A673 (cell line): ENCODE data around the gene SEMA4D. TPM values are rescaled to one million over a fixed set of nuclear protein-coding genes. Genes with fewer than 3 reads are reported as not detected.

Experiments
- BruUV-seq: library from RNA; stranded (reverse); fragments of 400-500 nt; replicated peaks from 2 replicates; lab custom pipeline; 2021; lab: Mats Ljungman, UMichigan
- CTCF ChIA-PET: fragments of 300-600 bp; sonication (Branson Sonifier 250); formaldehyde crosslinking; loops from one replicate; lab custom pipeline; 2022; ENCODE audit warnings: antibody characterized with exemption; lab: Charles Lee
- POLR2A ChIA-PET: fragments of 300-600 bp; sonication (Branson Sonifier 250); formaldehyde crosslinking; loops from one replicate; lab custom pipeline; 2022; ENCODE audit warnings: antibody characterized with exemption; ENCODE audit not compliant: low non-redundant PET; lab: Charles Lee
- DNase-seq: peaks from one replicate; pipeline ENCODE4 v3.0.0-alpha.2; 2015; ENCODE audit warnings: low spot score
- H3K27ac ChIP-seq: fragments of 200-600 bp; sonication (generic); 2 replicates; pipeline ENCODE4 v1.5.1; 2016; ENCODE audit warnings: mixed run types, low read depth, mild to moderate bottlenecking, mixed read lengths, antibody characterized with exemption, low read length; ENCODE audit not compliant: poor library complexity, severe bottlenecking
- H3K27me3 ChIP-seq: fragments of 200-600 bp; sonication (generic); replicated peaks from 2 replicates; pipeline ENCODE4 v1.6.1; 2017; ENCODE audit warnings: mixed run types, low read depth, mild to moderate bottlenecking, mixed read lengths, antibody characterized with exemption, low read length; ENCODE audit not compliant: insufficient read depth, poor library complexity
- H3K36me3 ChIP-seq: fragments of 200-600 bp; sonication (generic); 2 replicates; pipeline ENCODE4 v1.6.1; 2016; ENCODE audit warnings: mixed run types, mild to moderate bottlenecking, mixed read lengths, antibody characterized with exemption, low read length; ENCODE audit not compliant: insufficient read depth, poor library complexity, severe bottlenecking
- H3K4me1 ChIP-seq: fragments of 200-600 bp; sonication (generic); 2 replicates; pipeline ENCODE4 v1.6.1; 2017; ENCODE audit warnings: mixed run types, mild to moderate bottlenecking, mixed read lengths, antibody characterized with exemption, low read length; ENCODE audit not compliant: insufficient read depth, poor library complexity, severe bottlenecking
- H3K4me3 ChIP-seq: fragments of 200-600 bp; sonication (generic); 2 replicates; pipeline ENCODE4 v1.5.1; 2016; ENCODE audit warnings: low read depth, mixed run types, mild to moderate bottlenecking, mixed read lengths, low read length; ENCODE audit not compliant: poor library complexity, severe bottlenecking
- H3K9me3 ChIP-seq: fragments of 200-600 bp; sonication (generic); 2 replicates; pipeline ENCODE4 v1.6.1; 2016; ENCODE audit warnings: mixed run types, low read depth, mild to moderate bottlenecking, mixed read lengths, antibody characterized with exemption, low read length; ENCODE audit not compliant: poor library complexity, severe bottlenecking
- EZH2 ChIP-seq: fragments of 200-600 bp; sonication (generic); IDR thresholded peaks from 2 replicates; pipeline ENCODE4 v1.6.1; 2017; ENCODE audit warnings: borderline replicate concordance, low read depth, mild to moderate bottlenecking, mixed read lengths, antibody characterized with exemption, low read length; ENCODE audit not compliant: poor library complexity, severe bottlenecking
- intact Hi-C: fragments of 100-400 bp; cut with micrococcal nuclease; formaldehyde crosslinking; loops from one replicate; pipeline ENCODE4 v1.10.0; 2022; ENCODE audit not compliant: unreplicated experiment
- total RNA-seq: library from RNA; stranded (reverse); gene quantifications from 2 replicates; pipeline ENCODE4 v1.2.3, GENCODE V29; 2021
- TF ChIP-seq, protein P1 (sequence below): fragments of 300-800, 200-600 bp; sonication (generic); conservative IDR thresholded peaks from 2 replicates; pipeline ENCODE4 v1.5.1; 2017; ENCODE audit warnings: low read depth, mild to moderate bottlenecking, antibody characterized with exemption, low read length, moderate library complexity, mixed read lengths

SEMA4D gene
- total RNA-seq, 1 experiment from 2014 or later: 14.2 TPM

DNA sequence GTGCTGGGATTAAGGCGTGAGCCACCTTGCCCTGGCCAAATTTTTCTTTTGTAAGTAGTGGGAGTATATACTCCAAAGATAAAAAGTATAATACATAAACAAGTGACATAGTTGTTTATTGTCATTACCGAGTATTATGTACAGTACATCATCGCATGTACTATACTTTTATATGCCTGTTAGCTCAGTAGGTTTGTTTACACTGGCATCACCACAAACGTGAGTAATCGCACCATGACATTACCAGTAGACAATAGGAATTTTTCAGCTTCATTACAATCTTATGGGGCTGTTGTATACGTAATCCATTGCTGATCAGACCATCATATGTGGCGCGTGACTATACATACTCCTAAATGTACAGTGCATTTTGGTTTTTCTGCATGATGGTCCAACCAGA lies 169.8 kb downstream of the SEMA4D start:
- ChIA-PET CTCF (no interaction called here), POLR2A (no interaction called here)
- BruUV-seq: no TSS peak
- Histone ChIP-seq H3K4me1 (no peaks in the 10 kb centered on the region), H3K27ac (no peak overlapping the region), H3K4me3 (no peak overlapping the region), H3K9me3 (no peaks in the 10 kb centered on the region), H3K36me3 (peaks cover 43% of the 10 kb centered on the region), H3K27me3 (no peaks in the 10 kb centered on the region)
- no peak for DNase-seq
- intact Hi-C loops: no loop called here
- TF ChIP-seq EZH2: no peak
- TF ChIP-seq, protein P1, sequence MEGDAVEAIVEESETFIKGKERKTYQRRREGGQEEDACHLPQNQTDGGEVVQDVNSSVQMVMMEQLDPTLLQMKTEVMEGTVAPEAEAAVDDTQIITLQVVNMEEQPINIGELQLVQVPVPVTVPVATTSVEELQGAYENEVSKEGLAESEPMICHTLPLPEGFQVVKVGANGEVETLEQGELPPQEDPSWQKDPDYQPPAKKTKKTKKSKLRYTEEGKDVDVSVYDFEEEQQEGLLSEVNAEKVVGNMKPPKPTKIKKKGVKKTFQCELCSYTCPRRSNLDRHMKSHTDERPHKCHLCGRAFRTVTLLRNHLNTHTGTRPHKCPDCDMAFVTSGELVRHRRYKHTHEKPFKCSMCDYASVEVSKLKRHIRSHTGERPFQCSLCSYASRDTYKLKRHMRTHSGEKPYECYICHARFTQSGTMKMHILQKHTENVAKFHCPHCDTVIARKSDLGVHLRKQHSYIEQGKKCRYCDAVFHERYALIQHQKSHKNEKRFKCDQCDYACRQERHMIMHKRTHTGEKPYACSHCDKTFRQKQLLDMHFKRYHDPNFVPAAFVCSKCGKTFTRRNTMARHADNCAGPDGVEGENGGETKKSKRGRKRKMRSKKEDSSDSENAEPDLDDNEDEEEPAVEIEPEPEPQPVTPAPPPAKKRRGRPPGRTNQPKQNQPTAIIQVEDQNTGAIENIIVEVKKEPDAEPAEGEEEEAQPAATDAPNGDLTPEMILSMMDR: no peak

DNA sequence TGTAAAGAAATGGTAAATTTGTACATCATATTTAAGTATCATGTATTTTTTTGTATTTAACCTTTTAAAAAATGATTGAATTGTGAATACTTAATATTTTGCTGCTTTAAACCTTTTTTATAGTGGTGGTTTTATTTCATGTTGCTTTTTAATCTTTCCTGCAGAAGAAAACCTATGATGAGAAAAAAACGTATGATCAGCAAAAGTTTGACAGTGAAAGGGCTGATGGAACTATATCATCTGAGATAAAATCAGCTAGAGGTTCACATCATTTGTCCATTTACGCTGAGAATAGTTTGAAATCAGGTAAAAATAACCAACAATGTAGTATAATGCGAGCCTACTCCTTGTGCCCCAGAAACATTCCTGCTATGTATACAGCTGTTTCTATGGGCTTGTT lies 172.2 kb downstream of the SEMA4D start:
- CTCF ChIA-PET: no interaction called here

DNA sequence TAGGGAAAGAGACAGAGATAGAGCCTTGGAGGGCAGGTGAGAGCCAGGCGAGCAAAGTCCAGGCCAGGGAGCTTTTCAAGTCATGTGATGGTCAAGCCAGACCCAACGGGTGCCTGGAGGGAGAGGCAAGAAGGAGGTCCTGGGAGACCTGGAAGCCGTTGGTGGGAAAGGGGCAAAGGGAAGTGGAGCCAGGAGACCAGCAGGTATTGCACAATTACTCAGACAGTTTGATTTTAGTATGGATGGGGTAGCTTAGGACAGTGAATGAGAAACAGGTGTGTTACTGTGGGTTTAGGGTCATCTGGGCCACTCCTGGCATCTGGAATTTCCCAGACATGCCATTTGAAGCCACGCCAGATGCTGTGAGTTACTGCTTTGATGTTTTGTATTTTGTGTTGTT lies 174.5 kb downstream of the SEMA4D start:
- no peak overlapping the region for H3K27ac ChIP-seq
- no TSS peak for BruUV-seq
- H3K4me3 ChIP-seq: no peak overlapping the region
- no peak for DNase-seq
- ChIA-PET CTCF (no interaction called here), POLR2A (no interaction called here)
- no peak for TF ChIP-seq EZH2
- TF ChIP-seq, protein P1: no peak
- H3K4me1 ChIP-seq: peaks cover 11% of the 10 kb centered on the region
- H3K9me3 ChIP-seq: no peaks in the 10 kb centered on the region
- intact Hi-C loops: no loop called here
- peaks cover 16% of the 10 kb centered on the region for H3K36me3 ChIP-seq
- no peaks in the 10 kb centered on the region for H3K27me3 ChIP-seq

More for the DNA sequence above, 172.2 kb downstream of the SEMA4D start:
- Histone ChIP-seq H3K4me1 (no peaks in the 10 kb centered on the region), H3K36me3 (peaks cover 27% of the 10 kb centered on the region), H3K27ac (no peak overlapping the region), H3K27me3 (no peaks in the 10 kb centered on the region), H3K9me3 (no peaks in the 10 kb centered on the region), H3K4me3 (no peak overlapping the region)
- no TSS peak for BruUV-seq
- no peak for DNase-seq
- intact Hi-C loops: no loop called here
- TF ChIP-seq, protein P1: no peak
- no peak for TF ChIP-seq EZH2
- POLR2A ChIA-PET: no interaction called here
